Loucy (cell line): Measurements from ENCODE around the gene IGF1R.

Experiments used
- CTCF ChIP-seq: fragments of 200-600 bp; sonication (generic); conservative IDR thresholded peaks from 2 replicates; pipeline ENCODE4 v1.5.1; 2014; ENCODE audit warnings: mild to moderate bottlenecking, antibody characterized with exemption, low read length
- EZH2phosphoT487 ChIP-seq: fragments of 200-600 bp; IDR thresholded peaks from 2 replicates; pipeline ENCODE4 v1.6.1; 2018; ENCODE audit warnings: antibody characterized with exemption, mild to moderate bottlenecking, moderate library complexity, borderline replicate concordance

DNA sequence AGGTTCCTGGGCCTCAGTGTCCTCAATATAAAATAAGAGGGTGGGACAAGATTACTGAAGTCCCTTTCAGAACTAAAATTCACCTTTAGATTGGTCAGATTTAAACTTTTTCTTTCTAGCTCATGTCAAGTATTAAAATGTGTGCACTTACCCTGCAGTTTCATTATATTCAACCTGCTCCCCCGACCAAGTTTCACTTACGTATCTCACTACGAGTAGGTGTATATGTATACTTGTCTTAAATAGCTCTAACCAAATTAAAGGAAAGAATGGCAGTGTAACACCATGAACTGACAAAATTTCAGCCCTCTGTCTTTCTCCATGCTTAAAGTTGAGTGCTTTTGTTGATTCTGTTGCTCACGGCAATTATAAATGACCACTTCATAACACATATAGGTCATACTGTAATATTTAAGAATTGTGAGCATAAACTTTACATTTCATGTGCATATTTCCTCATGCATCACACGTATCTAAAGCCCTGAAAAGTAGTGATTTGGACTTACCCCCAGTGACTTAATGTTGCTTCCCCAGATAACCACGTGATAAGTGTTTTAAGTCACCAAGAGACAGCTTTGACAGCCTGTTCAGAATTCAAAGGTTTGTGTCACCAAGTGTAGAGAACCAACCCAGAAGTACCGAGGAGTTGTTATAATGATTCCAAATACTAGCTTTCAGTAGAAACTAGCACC is 289.2 kb downstream of the IGF1R start:
- TF ChIP-seq CTCF = no peak
- no peak for TF ChIP-seq EZH2phosphoT487
